CD8-positive, alpha-beta memory T cell (primary cell): ENCODE measurements around the gene YWHAG. TPM values are rescaled to one million over a fixed set of nuclear protein-coding genes. Genes with fewer than 3 reads are reported as not detected.
"Not testable (repeated sequence)": the region's sequence is repeated elsewhere in the genome, so short reads cannot be mapped to it uniquely, and the experiment has no call there.

Experiments used
- CTCF ChIA-PET: fragments of 350-600 bp; sonication (Branson Sonifier 250); formaldehyde crosslinking; loops from one replicate; lab custom pipeline; 2021; ENCODE audit warnings: antibody characterized with exemption; lab: Charles Lee
- POLR2A ChIA-PET: fragments of 350-600 bp; sonication (Branson Sonifier 250); formaldehyde crosslinking; loops from one replicate; lab custom pipeline; 2021; ENCODE audit warnings: antibody characterized with exemption; lab: Charles Lee
- DNase-seq, 5 donors: peaks; one replicate each; pipeline versions ENCODE4 v3.0.0 to v3.0.0-alpha.2; 2020 to 2022; ENCODE audit warnings: mixed read lengths in 1 of 5
- H3K27ac ChIP-seq: one replicate; pipeline ENCODE4 v1.7.0; 2013; ENCODE audit warnings: low read depth, mild to moderate bottlenecking, low read length, moderate library complexity
- H3K27me3 ChIP-seq: 2 replicates; pipeline ENCODE4 v1.7.0; 2013; ENCODE audit warnings: low read length, mild to moderate bottlenecking; ENCODE audit not compliant: insufficient read depth, poor library complexity, severe bottlenecking
- H3K36me3 ChIP-seq: 2 replicates; pipeline ENCODE4 v1.7.0; 2013; ENCODE audit warnings: mild to moderate bottlenecking, low read length, moderate library complexity; ENCODE audit not compliant: insufficient read depth
- H3K4me1 ChIP-seq: 2 replicates; pipeline ENCODE4 v1.7.0; 2013; ENCODE audit warnings: mild to moderate bottlenecking, low read length, moderate library complexity; ENCODE audit not compliant: insufficient read depth
- H3K4me3 ChIP-seq: 2 replicates; pipeline ENCODE4 v1.7.0; 2013; ENCODE audit warnings: mild to moderate bottlenecking, low read length
- H3K9me3 ChIP-seq: 2 replicates; pipeline ENCODE4 v1.7.0; 2013; ENCODE audit warnings: mild to moderate bottlenecking, low read length
- H3K27ac Mint-ChIP-seq, 8 donors: one replicate each; pipeline ENCODE4 v1.8.0; 2020 to 2021; ENCODE audit warnings: mixed read lengths in 8 of 8, mild to moderate bottlenecking in 6 of 8, inconsistent platforms in 3 of 8, moderate library complexity in 3 of 8
- H3K27me3 Mint-ChIP-seq, 2 donors: one replicate each; pipeline ENCODE4 v1.8.0; 2020 to 2021; ENCODE audit warnings: mixed read lengths in 2 of 2, mild to moderate bottlenecking in 1 of 2, moderate library complexity in 1 of 2
- H3K36me3 Mint-ChIP-seq, 3 donors: one replicate each; pipeline ENCODE4 v1.8.0; 2020 to 2021; ENCODE audit warnings: mixed read lengths in 3 of 3, inconsistent platforms in 1 of 3, mild to moderate bottlenecking in 1 of 3
- H3K4me1 Mint-ChIP-seq, 3 donors: one replicate each; pipeline ENCODE4 v1.8.0; 2020 to 2021; ENCODE audit warnings: mixed read lengths in 3 of 3, inconsistent platforms in 1 of 3, mild to moderate bottlenecking in 1 of 3
- H3K4me3 Mint-ChIP-seq, 7 donors: one replicate each; pipeline ENCODE4 v1.8.0; 2020 to 2021; ENCODE audit warnings: mixed read lengths in 7 of 7, mild to moderate bottlenecking in 6 of 7, moderate library complexity in 4 of 7, inconsistent platforms in 2 of 7
- H3K9me3 Mint-ChIP-seq, 5 donors: one replicate each; pipeline ENCODE4 v1.8.0; 2020 to 2022; ENCODE audit warnings: mixed read lengths in 5 of 5, mild to moderate bottlenecking in 3 of 5, moderate library complexity in 2 of 5, inconsistent platforms in 1 of 5
- polyA plus RNA-seq: library from polyadenylated mRNA; unstranded; fragments of 300-500 nt; fragmentation: Illumina TruSeq; gene quantifications from one replicate; pipeline ENCODE4 v1.2.3, GENCODE V29; 2021
- total RNA-seq, 2 experiments: library from RNA; stranded (reverse); gene quantifications; one replicate each; pipeline ENCODE4 v1.2.3, GENCODE V29; 2021

Gene YWHAG
- total and polyA plus RNA-seq, 3 experiments from 2014 or later, result 2.1 to 151 (median 149) TPM

DNA sequence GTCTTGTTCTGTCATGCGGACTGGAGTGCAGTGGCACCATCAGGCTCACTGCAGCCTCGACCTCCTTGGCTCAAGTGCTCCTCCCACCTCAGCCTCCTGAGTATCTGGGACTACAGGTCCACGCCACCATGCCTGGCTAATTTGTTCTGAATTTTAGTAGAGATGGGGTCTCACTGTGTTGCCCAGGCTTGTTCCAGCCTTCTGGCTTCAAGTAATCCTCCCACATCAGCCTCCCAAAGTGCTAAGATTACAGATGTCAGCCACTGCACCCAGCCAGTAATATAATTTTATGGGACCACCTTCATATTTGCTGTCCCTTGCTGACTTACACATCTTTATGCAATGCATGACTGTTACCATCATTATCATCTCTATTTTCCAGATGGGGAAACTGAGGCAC lies 57.8 kb downstream of the YWHAG start:
- Mint-ChIP-seq H3K9me3 (no peaks in the 10 kb centered on the region), H3K4me3 (peak overlapping the region in 3 of 7 donors; percentile 32 to 64 (median 54)), H3K27me3 (peaks cover 0 to 5% of the 10 kb centered on the region in 2 donors), H3K27ac (peak overlapping the region in 1 of 8 donors; percentile 79), H3K4me1 (peaks cover 18 to 20% (median 18%) of the 10 kb centered on the region in 3 donors), H3K36me3 (peaks cover 0 to 3% (median 0%) of the 10 kb centered on the region in 3 donors)
- Histone ChIP-seq H3K9me3 (no peaks in the 10 kb centered on the region), H3K27me3 (no peaks in the 10 kb centered on the region), H3K4me1 (peaks cover 7% of the 10 kb centered on the region), H3K4me3 (no peak overlapping the region), H3K27ac (no peak overlapping the region), H3K36me3 (no peaks in the 10 kb centered on the region)
- ChIA-PET CTCF (interaction anchor here (2.6 kb wide), 2 partner anchors 9 to 13 kb away, joined by 10 read pairs; no protein-coding TSS in a partner anchor), POLR2A (no interaction called here)
- no peak for DNase-seq

DNA sequence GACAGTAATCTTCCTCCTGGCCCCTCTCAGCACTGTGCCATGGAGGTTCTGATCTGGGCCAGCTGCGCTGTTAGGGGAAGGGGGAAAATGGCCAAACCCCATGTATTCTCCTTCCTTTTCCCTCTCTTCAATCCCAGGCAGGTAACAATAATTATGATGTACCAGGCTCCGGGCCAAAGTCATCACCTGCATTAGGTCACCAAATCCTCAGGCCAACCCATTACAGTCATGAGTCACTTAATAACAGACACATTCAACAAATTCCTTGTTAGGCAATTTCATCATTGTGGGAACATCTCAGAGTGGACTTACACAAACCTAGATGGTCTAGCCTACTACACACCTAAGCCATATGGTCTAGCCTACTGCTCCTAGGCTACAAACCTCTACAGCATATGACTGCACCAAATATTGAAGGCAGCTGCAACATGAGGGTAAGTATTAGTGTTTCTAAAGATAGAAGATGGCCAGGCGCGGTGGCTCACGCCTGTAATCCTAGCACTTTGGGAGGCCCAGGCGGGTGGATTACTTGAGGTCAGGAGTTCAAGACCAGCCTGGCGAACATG lies 58.5 kb downstream of the YWHAG start:
- H3K36me3 ChIP-seq, result no peaks in the 10 kb centered on the region
- no peaks in the 10 kb centered on the region for H3K9me3 ChIP-seq
- H3K27ac ChIP-seq, result no peak overlapping the region
- H3K4me3 ChIP-seq, result no peak overlapping the region
- no peaks in the 10 kb centered on the region for H3K27me3 ChIP-seq
- H3K9me3 Mint-ChIP-seq, result no peaks in the 10 kb centered on the region
- DNase-seq, result no peak
- ChIA-PET POLR2A (no interaction called here), CTCF (interaction anchor here (1.7 to 2.6 kb wide), 2 partner anchors 14 to 60 kb away, joined by 4 to 10 read pairs; no protein-coding TSS in a partner anchor)
- peak overlapping the region in 2 of 7 donors; percentile 14 to 24 for H3K4me3 Mint-ChIP-seq
- peak overlapping the region in 2 of 8 donors; percentile 20 to 47 for H3K27ac Mint-ChIP-seq
- H3K4me1 ChIP-seq, result peaks cover 7% of the 10 kb centered on the region
- H3K27me3 Mint-ChIP-seq, result peaks cover 0 to 5% of the 10 kb centered on the region in 2 donors
- H3K4me1 Mint-ChIP-seq, result peaks cover 18 to 20% (median 18%) of the 10 kb centered on the region in 3 donors
- peaks cover 0 to 3% (median 0%) of the 10 kb centered on the region in 3 donors for H3K36me3 Mint-ChIP-seq

- no peak for DNase-seq
- no peaks in the 10 kb centered on the region for H3K36me3 Mint-ChIP-seq
- H3K4me3 ChIP-seq, result no peak overlapping the region
- H3K27ac Mint-ChIP-seq, result no peak overlapping the region
- POLR2A ChIA-PET, result interaction anchor here (0.6 kb wide), 1 partner anchor 31 kb away, joined by 6 read pairs; no protein-coding TSS in a partner anchor
- H3K4me1 ChIP-seq, result peaks cover 4% of the 10 kb centered on the region
- no peak overlapping the region for H3K27ac ChIP-seq
- H3K4me1 Mint-ChIP-seq, result peaks cover 1 to 2% (median 1%) of the 10 kb centered on the region in 3 donors
- no peaks in the 10 kb centered on the region for H3K36me3 ChIP-seq
- H3K27me3 Mint-ChIP-seq, result peaks cover 2 to 9% of the 10 kb centered on the region in 2 donors
- H3K9me3 Mint-ChIP-seq, result no peaks in the 10 kb centered on the region
- no peaks in the 10 kb centered on the region for H3K9me3 ChIP-seq
- CTCF ChIA-PET, result interaction anchor here (1.6 to 5.1 kb wide), 2 partner anchors 17 to 119 kb away, joined by 6 to 44 read pairs; no protein-coding TSS in a partner anchor
- H3K27me3 ChIP-seq, result no peaks in the 10 kb centered on the region
- H3K4me3 Mint-ChIP-seq, result no peak overlapping the region
Measured at GRCh38 chr7:76296743-76297740, 61.7 kb downstream of the YWHAG start.

DNA sequence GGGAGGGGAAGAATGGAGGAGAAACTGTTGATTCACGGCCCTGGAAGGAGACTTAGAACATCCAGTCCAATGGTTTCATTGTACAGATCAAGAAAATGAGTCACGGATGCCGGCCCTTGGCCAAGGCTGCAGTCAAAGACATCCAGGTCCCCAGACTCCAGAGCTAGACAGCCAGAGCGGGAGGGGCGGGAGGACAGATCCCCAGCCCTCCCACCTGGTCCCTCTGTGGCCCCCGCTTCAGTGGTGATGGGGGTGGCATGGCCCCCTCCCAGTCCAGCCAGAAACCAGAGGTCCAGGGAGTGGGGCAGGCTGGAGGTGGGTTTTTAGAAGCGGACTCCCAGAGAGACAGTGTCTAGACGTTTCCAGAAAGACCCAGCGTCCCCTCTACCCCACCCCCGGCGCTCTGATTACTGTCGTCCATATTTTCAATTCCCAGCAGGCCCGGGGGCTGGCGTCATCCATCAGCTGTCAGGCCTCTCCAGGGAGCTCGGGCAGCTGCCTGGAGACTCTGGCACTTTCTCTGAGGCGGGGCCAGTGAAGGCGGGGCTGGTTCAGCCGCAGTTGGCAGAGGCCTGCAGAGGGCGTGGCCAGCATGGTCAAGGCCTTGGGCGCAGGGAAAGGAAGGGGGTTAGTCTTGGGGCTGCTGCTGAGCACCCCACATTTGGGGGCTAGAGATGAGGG lies 64.3 kb downstream of the YWHAG start:
- H3K9me3 ChIP-seq, result no peaks in the 10 kb centered on the region
- no peaks in the 10 kb centered on the region for H3K36me3 Mint-ChIP-seq
- H3K4me3 Mint-ChIP-seq, result no peak overlapping the region
- no peaks in the 10 kb centered on the region for H3K27me3 ChIP-seq
- peaks cover 10% of the 10 kb centered on the region for H3K4me1 ChIP-seq
- ChIA-PET POLR2A (no interaction called here), CTCF (interaction anchor here (5.1 kb wide), 1 partner anchor 20 kb away, joined by 44 read pairs; no protein-coding TSS in a partner anchor)
- no peak for DNase-seq
- peaks cover 2 to 9% of the 10 kb centered on the region in 2 donors for H3K27me3 Mint-ChIP-seq
- no peak overlapping the region for H3K4me3 ChIP-seq
- no peak overlapping the region for H3K27ac Mint-ChIP-seq
- H3K36me3 ChIP-seq, result no peaks in the 10 kb centered on the region
- no peak overlapping the region for H3K27ac ChIP-seq
- no peaks in the 10 kb centered on the region for H3K9me3 Mint-ChIP-seq
- H3K4me1 Mint-ChIP-seq, result peaks cover 4 to 8% (median 6%) of the 10 kb centered on the region in 3 donors

DNA sequence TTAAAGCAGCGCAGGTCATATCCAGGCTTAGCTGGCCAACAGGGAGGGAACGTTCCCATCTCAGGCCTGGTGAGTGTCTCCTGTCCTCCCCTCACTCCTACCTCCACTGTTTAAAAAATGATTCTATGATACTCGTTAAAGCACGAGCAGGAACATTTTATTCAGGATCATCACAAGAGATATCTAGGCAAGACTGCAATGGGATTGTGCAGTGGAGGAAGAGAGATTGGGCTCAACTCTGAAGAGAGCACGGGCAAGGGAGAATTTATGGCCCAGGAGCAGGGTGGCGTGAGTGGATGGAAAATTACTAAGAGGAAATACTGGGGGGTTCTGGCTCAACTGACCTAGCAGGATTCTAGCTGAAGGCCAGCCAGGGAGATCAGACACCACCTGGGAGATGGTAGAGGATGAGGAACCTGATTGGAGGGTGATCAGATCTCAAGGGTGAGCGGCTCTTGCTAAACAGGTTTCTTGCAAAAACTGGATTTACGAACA lies 65.3 kb downstream of the YWHAG start:
- ChIA-PET POLR2A (no interaction called here), CTCF (interaction anchor here (1.0 to 5.1 kb wide), 3 partner anchors 9 to 34 kb away, joined by 3 to 44 read pairs (median 10); partner anchors contain the start of gene HSPB1)
- no peaks in the 10 kb centered on the region for H3K36me3 Mint-ChIP-seq
- no peak overlapping the region for H3K27ac Mint-ChIP-seq
- H3K4me1 Mint-ChIP-seq, result peaks cover 4 to 8% (median 6%) of the 10 kb centered on the region in 3 donors
- no peaks in the 10 kb centered on the region for H3K9me3 Mint-ChIP-seq
- H3K4me3 ChIP-seq, result no peak overlapping the region
- peaks cover 10% of the 10 kb centered on the region for H3K4me1 ChIP-seq
- H3K27me3 Mint-ChIP-seq, result peaks cover 2 to 9% of the 10 kb centered on the region in 2 donors
- no peak overlapping the region for H3K4me3 Mint-ChIP-seq
- no peak overlapping the region for H3K27ac ChIP-seq
- H3K9me3 ChIP-seq, result no peaks in the 10 kb centered on the region
- no peaks in the 10 kb centered on the region for H3K27me3 ChIP-seq
- no peak for DNase-seq
- no peaks in the 10 kb centered on the region for H3K36me3 ChIP-seq

DNA sequence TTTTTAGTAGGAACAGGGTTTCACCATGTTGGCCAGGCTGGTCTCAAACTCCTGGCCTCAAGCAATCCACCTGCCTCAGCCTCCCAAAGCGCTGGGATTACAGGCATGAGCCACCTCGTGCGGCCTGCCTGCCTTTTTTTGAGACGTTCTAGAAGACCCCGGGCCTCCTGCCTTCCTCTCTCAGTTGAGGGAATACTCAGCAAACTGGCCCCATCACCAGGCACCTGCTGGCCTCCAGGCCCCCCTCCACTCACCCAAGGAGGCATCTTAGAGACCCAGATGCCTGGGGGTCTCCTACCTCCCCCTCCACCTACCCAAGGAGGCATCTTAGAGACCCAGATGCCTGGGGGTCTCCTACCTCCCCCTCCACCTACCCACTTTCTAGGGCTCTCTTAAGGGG lies 65.9 kb downstream of the YWHAG start:
- H3K36me3 Mint-ChIP-seq, DNase-seq, H3K9me3 Mint-ChIP-seq, H3K4me3 ChIP-seq, H3K27ac ChIP-seq, H3K36me3 ChIP-seq, H3K27me3 ChIP-seq, H3K4me1 Mint-ChIP-seq, H3K9me3 ChIP-seq, H3K27ac Mint-ChIP-seq, H3K27me3 Mint-ChIP-seq, H3K4me3 Mint-ChIP-seq: not testable (repeated sequence)
- ChIA-PET POLR2A (interaction anchor here (0.7 kb wide), 1 partner anchor 10 kb away, joined by 3 read pairs; no protein-coding TSS in a partner anchor), CTCF (interaction anchor here (0.9 to 5.1 kb wide), 10 partner anchors 9 to 116 kb away, joined by 3 to 70 read pairs (median 9); partner anchors contain the start of genes HSPB1 and YWHAG)
- H3K4me1 ChIP-seq, result peaks cover 10% of the 10 kb centered on the region

DNA sequence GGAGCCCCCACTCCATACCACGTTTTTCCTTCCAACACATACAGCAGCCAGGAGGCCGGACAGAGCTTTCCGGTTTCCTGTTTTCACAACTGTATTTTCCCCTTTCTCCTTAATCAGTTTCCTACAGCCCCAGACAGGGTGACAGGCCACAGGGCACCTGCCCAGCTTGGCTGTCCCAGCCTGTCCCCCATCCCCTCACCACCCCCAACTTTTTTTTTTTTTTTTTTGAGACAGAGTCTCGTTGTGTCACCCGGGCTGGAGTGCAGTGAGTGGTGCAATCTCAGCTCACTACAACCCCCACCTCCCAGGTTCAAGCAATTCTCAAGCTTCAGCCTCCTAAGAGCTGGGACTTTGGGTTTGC lies 66.6 kb downstream of the YWHAG start:
- H3K36me3 ChIP-seq, result no peaks in the 10 kb centered on the region
- H3K4me1 ChIP-seq, result peaks cover 10% of the 10 kb centered on the region
- H3K27ac Mint-ChIP-seq, result no peak overlapping the region
- H3K9me3 Mint-ChIP-seq, result no peaks in the 10 kb centered on the region
- H3K27me3 ChIP-seq, result no peaks in the 10 kb centered on the region
- H3K4me1 Mint-ChIP-seq, result peaks cover 4 to 8% (median 6%) of the 10 kb centered on the region in 3 donors
- no peaks in the 10 kb centered on the region for H3K36me3 Mint-ChIP-seq
- peaks cover 2 to 9% of the 10 kb centered on the region in 2 donors for H3K27me3 Mint-ChIP-seq
- H3K27ac ChIP-seq, result peak overlapping the region; percentile 38
- ChIA-PET CTCF (interaction anchor here (0.8 to 2.9 kb wide), 13 partner anchors 9 to 116 kb away, joined by 3 to 70 read pairs (median 8); partner anchors contain the start of genes HSPB1 and YWHAG), POLR2A (interaction anchor here (0.7 kb wide), 1 partner anchor 11 kb away, joined by 3 read pairs; no protein-coding TSS in a partner anchor)
- H3K9me3 ChIP-seq, result no peaks in the 10 kb centered on the region
- no peak for DNase-seq
- no peak overlapping the region for H3K4me3 ChIP-seq
- no peak overlapping the region for H3K4me3 Mint-ChIP-seq
